Liver (tissue), 3 donors: ENCODE measurements around the gene GTF2IRD1.

ENCODE experiments used
- EGR1 ChIP-seq, 2 donors: IDR thresholded peaks; 2 replicates each; pipeline ENCODE4 v1.6.1; 2016 to 2018; ENCODE audit warnings: antibody characterized with exemption in 2 of 2, low read depth in 2 of 2
- SP1 ChIP-seq: IDR thresholded peaks from 2 replicates; pipeline ENCODE4 v1.6.1; 2018; ENCODE audit warnings: antibody characterized with exemption, mild to moderate bottlenecking
- TAF1 ChIP-seq: conservative IDR thresholded peaks from 2 replicates; pipeline ENCODE4 v1.6.1; 2016; ENCODE audit warnings: antibody characterized with exemption, mild to moderate bottlenecking
- YY1 ChIP-seq: IDR thresholded peaks from 2 replicates; pipeline ENCODE4 v1.6.1; 2016; ENCODE audit warnings: antibody characterized with exemption, mild to moderate bottlenecking
- TF ChIP-seq, protein P1 (sequence below): fragments of 150-350 bp; IDR thresholded peaks from 2 replicates; pipeline ENCODE4 v1.5.1; 2017; ENCODE audit warnings: improper control_type of control experiment, low read depth, low read length; ENCODE audit not compliant: missing input control
- TF ChIP-seq, protein P2 (sequence below): IDR thresholded peaks from 2 replicates; pipeline ENCODE4 v1.6.1; 2016; ENCODE audit warnings: antibody characterized with exemption, mild to moderate bottlenecking
- TF ChIP-seq, protein P3 (sequence below): IDR thresholded peaks from 2 replicates; pipeline ENCODE4 v1.6.1; 2016; ENCODE audit warnings: antibody characterized with exemption
- TF ChIP-seq, protein P4 (sequence below): IDR thresholded peaks from 2 replicates; pipeline ENCODE4 v1.6.1; 2016; ENCODE audit warnings: antibody characterized with exemption
- donor health status: healthy.
- donor health status: healthy.

DNA sequence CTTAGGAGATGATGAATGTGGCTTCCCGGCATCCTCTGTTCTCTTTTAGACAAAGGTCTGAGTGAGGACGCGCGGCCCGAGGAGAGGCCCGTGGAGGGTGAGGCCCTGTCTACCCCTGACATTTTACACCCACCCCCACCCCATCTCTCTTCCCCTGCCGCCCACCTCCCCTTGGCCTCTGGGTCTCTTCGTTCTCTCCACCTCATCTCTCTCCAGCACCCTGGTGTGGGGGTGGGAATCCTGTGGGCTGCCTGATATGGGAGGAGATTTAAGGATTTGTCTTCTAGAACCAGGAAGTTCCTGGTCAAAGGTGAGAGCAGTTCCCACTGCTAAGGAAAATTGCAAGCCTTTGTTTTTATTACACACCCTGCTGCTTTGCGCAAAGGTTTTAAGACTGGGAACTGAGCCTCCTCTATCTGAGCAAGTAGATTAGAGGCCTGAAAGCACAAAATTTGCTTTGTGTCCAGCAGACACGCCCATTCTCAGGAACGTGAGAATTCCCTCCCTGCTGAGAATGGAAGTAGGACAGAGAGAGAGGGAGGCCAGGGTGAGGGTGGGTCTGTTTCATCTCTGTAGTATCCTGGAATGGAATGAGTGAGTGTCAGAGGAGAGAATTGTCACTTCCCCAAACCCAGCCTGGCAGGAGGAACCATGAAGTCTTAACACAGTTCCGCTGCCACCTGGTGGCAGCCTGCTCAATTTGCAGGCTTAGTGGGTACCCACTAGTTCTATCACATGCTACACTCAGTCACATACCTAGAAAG lies 91.2 kb downstream of the GTF2IRD1 start:
- TF ChIP-seq, protein P1, sequence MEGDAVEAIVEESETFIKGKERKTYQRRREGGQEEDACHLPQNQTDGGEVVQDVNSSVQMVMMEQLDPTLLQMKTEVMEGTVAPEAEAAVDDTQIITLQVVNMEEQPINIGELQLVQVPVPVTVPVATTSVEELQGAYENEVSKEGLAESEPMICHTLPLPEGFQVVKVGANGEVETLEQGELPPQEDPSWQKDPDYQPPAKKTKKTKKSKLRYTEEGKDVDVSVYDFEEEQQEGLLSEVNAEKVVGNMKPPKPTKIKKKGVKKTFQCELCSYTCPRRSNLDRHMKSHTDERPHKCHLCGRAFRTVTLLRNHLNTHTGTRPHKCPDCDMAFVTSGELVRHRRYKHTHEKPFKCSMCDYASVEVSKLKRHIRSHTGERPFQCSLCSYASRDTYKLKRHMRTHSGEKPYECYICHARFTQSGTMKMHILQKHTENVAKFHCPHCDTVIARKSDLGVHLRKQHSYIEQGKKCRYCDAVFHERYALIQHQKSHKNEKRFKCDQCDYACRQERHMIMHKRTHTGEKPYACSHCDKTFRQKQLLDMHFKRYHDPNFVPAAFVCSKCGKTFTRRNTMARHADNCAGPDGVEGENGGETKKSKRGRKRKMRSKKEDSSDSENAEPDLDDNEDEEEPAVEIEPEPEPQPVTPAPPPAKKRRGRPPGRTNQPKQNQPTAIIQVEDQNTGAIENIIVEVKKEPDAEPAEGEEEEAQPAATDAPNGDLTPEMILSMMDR, result peak; percentile 54
- TF ChIP-seq, protein P2, sequence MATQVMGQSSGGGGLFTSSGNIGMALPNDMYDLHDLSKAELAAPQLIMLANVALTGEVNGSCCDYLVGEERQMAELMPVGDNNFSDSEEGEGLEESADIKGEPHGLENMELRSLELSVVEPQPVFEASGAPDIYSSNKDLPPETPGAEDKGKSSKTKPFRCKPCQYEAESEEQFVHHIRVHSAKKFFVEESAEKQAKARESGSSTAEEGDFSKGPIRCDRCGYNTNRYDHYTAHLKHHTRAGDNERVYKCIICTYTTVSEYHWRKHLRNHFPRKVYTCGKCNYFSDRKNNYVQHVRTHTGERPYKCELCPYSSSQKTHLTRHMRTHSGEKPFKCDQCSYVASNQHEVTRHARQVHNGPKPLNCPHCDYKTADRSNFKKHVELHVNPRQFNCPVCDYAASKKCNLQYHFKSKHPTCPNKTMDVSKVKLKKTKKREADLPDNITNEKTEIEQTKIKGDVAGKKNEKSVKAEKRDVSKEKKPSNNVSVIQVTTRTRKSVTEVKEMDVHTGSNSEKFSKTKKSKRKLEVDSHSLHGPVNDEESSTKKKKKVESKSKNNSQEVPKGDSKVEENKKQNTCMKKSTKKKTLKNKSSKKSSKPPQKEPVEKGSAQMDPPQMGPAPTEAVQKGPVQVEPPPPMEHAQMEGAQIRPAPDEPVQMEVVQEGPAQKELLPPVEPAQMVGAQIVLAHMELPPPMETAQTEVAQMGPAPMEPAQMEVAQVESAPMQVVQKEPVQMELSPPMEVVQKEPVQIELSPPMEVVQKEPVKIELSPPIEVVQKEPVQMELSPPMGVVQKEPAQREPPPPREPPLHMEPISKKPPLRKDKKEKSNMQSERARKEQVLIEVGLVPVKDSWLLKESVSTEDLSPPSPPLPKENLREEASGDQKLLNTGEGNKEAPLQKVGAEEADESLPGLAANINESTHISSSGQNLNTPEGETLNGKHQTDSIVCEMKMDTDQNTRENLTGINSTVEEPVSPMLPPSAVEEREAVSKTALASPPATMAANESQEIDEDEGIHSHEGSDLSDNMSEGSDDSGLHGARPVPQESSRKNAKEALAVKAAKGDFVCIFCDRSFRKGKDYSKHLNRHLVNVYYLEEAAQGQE, result no peak
- TF ChIP-seq TAF1 (no peak), EGR1 (IDR thresholded peaks at IDR 0.05; ENCODE audit: low read depth in 2 of 2) (no peak), SP1 (no peak), YY1 (no peak)
- TF ChIP-seq, protein P3, sequence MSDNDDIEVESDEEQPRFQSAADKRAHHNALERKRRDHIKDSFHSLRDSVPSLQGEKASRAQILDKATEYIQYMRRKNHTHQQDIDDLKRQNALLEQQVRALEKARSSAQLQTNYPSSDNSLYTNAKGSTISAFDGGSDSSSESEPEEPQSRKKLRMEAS, result no peak
- TF ChIP-seq, protein P4, sequence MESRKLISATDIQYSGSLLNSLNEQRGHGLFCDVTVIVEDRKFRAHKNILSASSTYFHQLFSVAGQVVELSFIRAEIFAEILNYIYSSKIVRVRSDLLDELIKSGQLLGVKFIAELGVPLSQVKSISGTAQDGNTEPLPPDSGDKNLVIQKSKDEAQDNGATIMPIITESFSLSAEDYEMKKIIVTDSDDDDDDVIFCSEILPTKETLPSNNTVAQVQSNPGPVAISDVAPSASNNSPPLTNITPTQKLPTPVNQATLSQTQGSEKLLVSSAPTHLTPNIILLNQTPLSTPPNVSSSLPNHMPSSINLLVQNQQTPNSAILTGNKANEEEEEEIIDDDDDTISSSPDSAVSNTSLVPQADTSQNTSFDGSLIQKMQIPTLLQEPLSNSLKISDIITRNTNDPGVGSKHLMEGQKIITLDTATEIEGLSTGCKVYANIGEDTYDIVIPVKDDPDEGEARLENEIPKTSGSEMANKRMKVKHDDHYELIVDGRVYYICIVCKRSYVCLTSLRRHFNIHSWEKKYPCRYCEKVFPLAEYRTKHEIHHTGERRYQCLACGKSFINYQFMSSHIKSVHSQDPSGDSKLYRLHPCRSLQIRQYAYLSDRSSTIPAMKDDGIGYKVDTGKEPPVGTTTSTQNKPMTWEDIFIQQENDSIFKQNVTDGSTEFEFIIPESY, result no peak
